Measurements from ENCODE around the gene COL20A1. TPM values are rescaled to one million over a fixed set of nuclear protein-coding genes. Genes with fewer than 3 reads are reported as not detected.

COL20A1 gene
- total RNA-seq, 1 experiment from 2014 or later = 2.3 TPM

DNA sequence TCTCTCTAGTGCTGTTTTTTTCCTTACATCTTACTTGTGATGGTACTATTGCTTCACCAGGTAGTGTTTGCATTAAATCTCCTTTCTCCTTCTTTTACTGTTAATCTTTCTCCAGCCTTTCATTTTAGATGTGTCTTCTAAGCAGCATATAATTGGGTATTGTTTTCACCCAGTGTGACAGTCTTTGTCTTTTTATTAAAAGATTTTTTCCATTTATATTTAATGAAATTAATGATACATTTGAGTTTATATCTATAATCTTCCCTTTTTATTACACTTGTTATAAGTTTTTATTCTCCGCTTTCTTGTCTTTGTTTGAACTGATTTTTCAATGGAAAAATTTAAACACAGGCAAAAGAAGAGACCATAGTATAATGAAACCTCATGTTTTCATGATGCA, 8.7 kb downstream of the COL20A1 start:
- no peak overlapping the region for H2BK15ac ChIP-seq (ENCODE audit: low read depth, low read length)
- H3K23ac ChIP-seq (ENCODE audit: insufficient read length, low read depth, low read length) = no peak overlapping the region
- TF ChIP-seq, protein P1, sequence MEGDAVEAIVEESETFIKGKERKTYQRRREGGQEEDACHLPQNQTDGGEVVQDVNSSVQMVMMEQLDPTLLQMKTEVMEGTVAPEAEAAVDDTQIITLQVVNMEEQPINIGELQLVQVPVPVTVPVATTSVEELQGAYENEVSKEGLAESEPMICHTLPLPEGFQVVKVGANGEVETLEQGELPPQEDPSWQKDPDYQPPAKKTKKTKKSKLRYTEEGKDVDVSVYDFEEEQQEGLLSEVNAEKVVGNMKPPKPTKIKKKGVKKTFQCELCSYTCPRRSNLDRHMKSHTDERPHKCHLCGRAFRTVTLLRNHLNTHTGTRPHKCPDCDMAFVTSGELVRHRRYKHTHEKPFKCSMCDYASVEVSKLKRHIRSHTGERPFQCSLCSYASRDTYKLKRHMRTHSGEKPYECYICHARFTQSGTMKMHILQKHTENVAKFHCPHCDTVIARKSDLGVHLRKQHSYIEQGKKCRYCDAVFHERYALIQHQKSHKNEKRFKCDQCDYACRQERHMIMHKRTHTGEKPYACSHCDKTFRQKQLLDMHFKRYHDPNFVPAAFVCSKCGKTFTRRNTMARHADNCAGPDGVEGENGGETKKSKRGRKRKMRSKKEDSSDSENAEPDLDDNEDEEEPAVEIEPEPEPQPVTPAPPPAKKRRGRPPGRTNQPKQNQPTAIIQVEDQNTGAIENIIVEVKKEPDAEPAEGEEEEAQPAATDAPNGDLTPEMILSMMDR (conservative IDR thresholded peaks at IDR 0.05) = no peak
- H3K79me2 ChIP-seq (ENCODE audit: insufficient read depth, low read length) = no peaks in the 10 kb centered on the region
- H2BK120ac ChIP-seq (ENCODE audit: low read depth, low read length, poor library complexity, severe bottlenecking) = no peak overlapping the region
- H2BK5ac ChIP-seq (ENCODE audit: insufficient read length, low read length) = no peak overlapping the region
- H3K27me3 ChIP-seq (ENCODE audit: insufficient read depth, low read length) = no peaks in the 10 kb centered on the region
- no peak overlapping the region for H4K91ac ChIP-seq (ENCODE audit: insufficient read length, low read depth, low read length)
- Mint-ChIP-seq H3K9me3 (peaks cover 2 to 3% of the 10 kb centered on the region in 2 experiments; a peak in 1 of 5 replicates), H3K4me3 (no peak overlapping the region), H3K27me3 (ENCODE audit: low read depth) (peaks cover 31% of the 10 kb centered on the region), H3K36me3 (ENCODE audit: insufficient read depth in 1 of 3, low read depth in 3 of 3) (no peaks in the 10 kb centered on the region), H3K27ac (no peak overlapping the region), H3K4me1 (peaks cover 0 to 3% of the 10 kb centered on the region in 2 experiments; a peak in 1 of 4 replicates)
- WGBS (ENCODE audit: extremely low coverage, insufficient read length, low lambda C conversion rate) = no CpG with 5 or more reads among the region's 1 CpG
- no peak overlapping the region for H3K14ac ChIP-seq (ENCODE audit: insufficient read depth, low read length)
- no peak overlapping the region for H2AFZ ChIP-seq (ENCODE audit: low read length)
- no peak overlapping the region for H4K8ac ChIP-seq (replicated peaks; ENCODE audit: insufficient read length, low read depth, low read length)
- no peak overlapping the region for H3K9ac ChIP-seq (ENCODE audit: extremely low read depth, insufficient read length, low read length)
- H4K5ac ChIP-seq (ENCODE audit: insufficient read length, low read depth, low read length) = no peak overlapping the region
- H3K4me1 ChIP-seq (ENCODE audit: insufficient read depth, low read length) = no peaks in the 10 kb centered on the region
- H3K18ac ChIP-seq (ENCODE audit: insufficient read length, low read depth, low read length) = no peak overlapping the region
- no peak overlapping the region for H2BK20ac ChIP-seq (ENCODE audit: low read depth, low read length, poor library complexity, severe bottlenecking)
- H3K23me2 ChIP-seq (ENCODE audit: insufficient read length, low read depth, low read length, poor library complexity, severe bottlenecking) = no peaks in the 10 kb centered on the region
- no peak overlapping the region for H2BK12ac ChIP-seq (ENCODE audit: insufficient read length, low read depth, low read length)
- no peak overlapping the region for H3K27ac ChIP-seq (ENCODE audit: insufficient read length, low read depth, low read length)
- H2AK5ac ChIP-seq (ENCODE audit: insufficient read length, low read length) = no peak overlapping the region
- H3K4ac ChIP-seq (ENCODE audit: low read depth, low read length) = no peak overlapping the region
- no peak overlapping the region for H3T11ph ChIP-seq (ENCODE audit: low read length)
- H4K20me1 ChIP-seq (ENCODE audit: control insufficient read depth, insufficient read depth, insufficient read length) = no peaks in the 10 kb centered on the region
- H3K79me1 ChIP-seq (ENCODE audit: insufficient read depth, low read depth, low read length, poor library complexity, severe bottlenecking) = no peaks in the 10 kb centered on the region
- no peak overlapping the region for H3K56ac ChIP-seq (ENCODE audit: insufficient read length, low read depth, low read length)
- no peak for DNase-seq
- no peak overlapping the region for H3K4me2 ChIP-seq (ENCODE audit: insufficient read depth, insufficient read length, low read length)
- H3K9me3 ChIP-seq (ENCODE audit: control insufficient read depth, low read depth, low read length) = no peaks in the 10 kb centered on the region

Measured in H9 (cell line).